Hepatocyte (in vitro differentiated cells): ENCODE data around the gene IRF5. TPM values are rescaled to one million over a fixed set of nuclear protein-coding genes. Genes with fewer than 3 reads are reported as not detected.

Source experiments
- DNase-seq: peaks from one replicate; pipeline ENCODE4 v3.0.0-alpha.2; 2016; ENCODE audit warnings: low spot score
- H2AFZ ChIP-seq: fragments of 200-600 bp; sonication (generic); 2 replicates; pipeline ENCODE4 v1.6.0; 2016; ENCODE audit warnings: antibody characterized with exemption, mild to moderate bottlenecking
- H3K27ac ChIP-seq: fragments of 200-600 bp; sonication (generic); 2 replicates; pipeline ENCODE4 v1.5.1; 2016; ENCODE audit warnings: mild to moderate bottlenecking
- H3K27me3 ChIP-seq: fragments of 200-600 bp; sonication (generic); 2 replicates; pipeline ENCODE4 v1.6.1; 2016
- H3K36me3 ChIP-seq: fragments of 200-600 bp; sonication (generic); replicated peaks from 2 replicates; pipeline ENCODE4 v1.5.1; 2016; ENCODE audit warnings: low read depth; ENCODE audit not compliant: insufficient read depth
- H3K4me1 ChIP-seq: fragments of 200-600 bp; sonication (generic); 2 replicates; pipeline ENCODE4 v1.5.1; 2016; ENCODE audit warnings: mild to moderate bottlenecking, moderate library complexity; ENCODE audit not compliant: insufficient read depth
- H3K4me2 ChIP-seq: fragments of 200-600 bp; sonication (generic); 2 replicates; pipeline ENCODE4 v1.6.0; 2016
- H3K4me3 ChIP-seq: fragments of 200-600 bp; sonication (generic); 2 replicates; pipeline ENCODE4 v1.5.1; 2016; ENCODE audit warnings: mild to moderate bottlenecking
- H3K79me2 ChIP-seq: fragments of 200-600 bp; sonication (generic); 2 replicates; pipeline ENCODE4 v1.6.0; 2017; ENCODE audit warnings: mild to moderate bottlenecking
- H3K9me2 ChIP-seq: fragments of 200-600 bp; sonication (generic); replicated peaks from 2 replicates; pipeline ENCODE4 v1.6.0; 2017; ENCODE audit warnings: mild to moderate bottlenecking; ENCODE audit not compliant: insufficient read depth
- H3K9me3 ChIP-seq: fragments of 200-600 bp; sonication (generic); 2 replicates; pipeline ENCODE4 v1.5.1; 2016; ENCODE audit warnings: low read depth, mild to moderate bottlenecking
- H4K20me1 ChIP-seq: fragments of 200-600 bp; sonication (generic); 2 replicates; pipeline ENCODE4 v1.6.0; 2016; ENCODE audit warnings: mild to moderate bottlenecking; ENCODE audit not compliant: insufficient read depth, poor library complexity, severe bottlenecking
- EZH2 ChIP-seq: fragments of 200-600 bp; sonication (generic); IDR thresholded peaks from 2 replicates; pipeline ENCODE4 v1.6.1; 2016; ENCODE audit warnings: antibody characterized with exemption, mild to moderate bottlenecking, borderline replicate concordance
- EZH2phosphoT487 ChIP-seq: fragments of 200-600 bp; sonication (generic); IDR thresholded peaks from one replicate; pipeline ENCODE4 v1.6.1; 2018; ENCODE audit warnings: antibody characterized with exemption, mild to moderate bottlenecking, low read depth, moderate library complexity; ENCODE audit not compliant: unreplicated experiment, severe bottlenecking
- WGBS: methylation state at CpG from one replicate; pipeline ENCODE4 v1.1.6; 2016; ENCODE audit warnings: low lambda C conversion rate; ENCODE audit errors: missing lambda C conversion rate; 5-methylcytosine and 5-hydroxymethylcytosine counted together
- polyA plus RNA-seq: library from polyadenylated mRNA; unstranded; fragments of >200 nt; fragmentation: Nextera tagmentation; extraction: Ambion mirVana; gene quantifications from 2 replicates; pipeline ENCODE4 v1.2.1, GENCODE V29; 2016
- total RNA-seq: library from RNA; depleted of rRNA; stranded (reverse); fragments of >200 nt; gene quantifications from 2 replicates; pipeline ENCODE4 v1.2.3, GENCODE V29; 2014
- TF ChIP-seq, protein P1 (sequence below): fragments of 200-600 bp; sonication (generic); IDR thresholded peaks from 2 replicates; pipeline ENCODE4 v1.5.1; 2016; ENCODE audit warnings: antibody characterized with exemption, mild to moderate bottlenecking; ENCODE audit not compliant: poor library complexity

Gene IRF5
- total and polyA plus RNA-seq, 2 experiments from 2014 or later: 0.73 TPM; not detected in 1

- Histone ChIP-seq H3K4me2 (peak overlapping the region; percentile 91), H3K9me2 (no peaks in the 10 kb centered on the region), H3K27ac (peak overlapping the region; percentile 13), H3K27me3 (peaks cover 27% of the 10 kb centered on the region), H3K36me3 (no peaks in the 10 kb centered on the region), H3K79me2 (no peaks in the 10 kb centered on the region), H4K20me1 (no peaks in the 10 kb centered on the region), H3K9me3 (no peaks in the 10 kb centered on the region), H3K4me3 (no peak overlapping the region), H2AFZ (peak overlapping the region; percentile 79), H3K4me1 (peaks cover 9% of the 10 kb centered on the region)
- 91% methylated on average over 6 of the region's 6 CpGs for WGBS
- TF ChIP-seq EZH2phosphoT487: no peak
- TF ChIP-seq EZH2: no peak
- TF ChIP-seq, protein P1, sequence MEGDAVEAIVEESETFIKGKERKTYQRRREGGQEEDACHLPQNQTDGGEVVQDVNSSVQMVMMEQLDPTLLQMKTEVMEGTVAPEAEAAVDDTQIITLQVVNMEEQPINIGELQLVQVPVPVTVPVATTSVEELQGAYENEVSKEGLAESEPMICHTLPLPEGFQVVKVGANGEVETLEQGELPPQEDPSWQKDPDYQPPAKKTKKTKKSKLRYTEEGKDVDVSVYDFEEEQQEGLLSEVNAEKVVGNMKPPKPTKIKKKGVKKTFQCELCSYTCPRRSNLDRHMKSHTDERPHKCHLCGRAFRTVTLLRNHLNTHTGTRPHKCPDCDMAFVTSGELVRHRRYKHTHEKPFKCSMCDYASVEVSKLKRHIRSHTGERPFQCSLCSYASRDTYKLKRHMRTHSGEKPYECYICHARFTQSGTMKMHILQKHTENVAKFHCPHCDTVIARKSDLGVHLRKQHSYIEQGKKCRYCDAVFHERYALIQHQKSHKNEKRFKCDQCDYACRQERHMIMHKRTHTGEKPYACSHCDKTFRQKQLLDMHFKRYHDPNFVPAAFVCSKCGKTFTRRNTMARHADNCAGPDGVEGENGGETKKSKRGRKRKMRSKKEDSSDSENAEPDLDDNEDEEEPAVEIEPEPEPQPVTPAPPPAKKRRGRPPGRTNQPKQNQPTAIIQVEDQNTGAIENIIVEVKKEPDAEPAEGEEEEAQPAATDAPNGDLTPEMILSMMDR: no peak
- DNase-seq: no peak
These were observed 28.7 kb upstream of the IRF5 start for GRCh38 chr7:128908750-128909624.

DNA sequence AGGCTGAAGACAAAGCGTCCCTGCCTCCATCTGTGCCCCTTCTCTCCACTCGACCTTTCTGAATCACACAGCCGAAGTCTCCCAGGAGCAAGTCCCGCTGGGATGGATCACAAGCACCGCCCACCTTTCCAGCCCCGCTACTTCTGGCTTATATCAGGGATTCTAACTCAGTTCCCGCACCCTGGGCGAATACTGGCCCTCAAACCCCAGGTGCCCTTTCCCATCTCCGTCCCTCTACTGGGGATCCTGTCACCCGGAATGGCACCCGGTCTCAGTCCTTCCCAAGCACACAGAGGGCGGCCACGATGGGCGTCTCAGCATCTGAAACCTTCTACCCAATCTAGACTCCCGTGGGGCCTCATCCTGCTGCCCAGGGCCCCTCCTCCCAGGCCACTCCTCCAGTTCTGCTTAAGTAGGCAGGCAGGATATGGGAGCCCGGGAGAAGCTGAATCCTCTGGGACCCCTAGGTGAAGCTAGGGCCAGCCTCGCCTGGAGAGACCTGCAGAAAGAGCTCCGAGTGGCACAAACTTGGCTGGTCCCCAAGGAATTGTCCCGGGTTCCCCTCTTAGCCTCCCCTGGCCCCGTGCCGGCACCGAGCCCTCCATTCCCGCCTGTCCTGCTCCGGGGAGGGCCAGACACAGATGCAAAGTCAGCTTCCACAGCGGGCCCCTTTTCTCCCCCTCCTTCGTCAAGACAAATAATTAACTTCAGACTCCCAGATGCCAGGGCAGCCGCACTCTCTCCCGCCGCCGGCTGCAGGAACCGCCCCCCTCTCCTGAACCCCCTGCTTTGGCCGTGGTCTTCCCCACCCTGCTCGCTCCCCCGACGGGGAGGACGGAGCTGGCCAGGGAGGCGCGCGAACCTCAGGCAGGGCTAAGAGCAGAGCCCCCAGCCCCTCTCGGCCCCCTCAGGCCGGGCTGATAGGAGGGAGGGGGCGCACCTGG is 27.8 kb upstream of the IRF5 start:
- Histone ChIP-seq H4K20me1 (no peaks in the 10 kb centered on the region), H3K27ac (peak overlapping the region; percentile 13), H2AFZ (peak overlapping the region; percentile 79), H3K36me3 (no peaks in the 10 kb centered on the region), H3K27me3 (peaks cover 36% of the 10 kb centered on the region), H3K4me3 (peak overlapping the region; percentile 34), H3K79me2 (no peaks in the 10 kb centered on the region), H3K9me3 (no peaks in the 10 kb centered on the region), H3K4me1 (peaks cover 9% of the 10 kb centered on the region), H3K4me2 (peak overlapping the region; percentile 91), H3K9me2 (no peaks in the 10 kb centered on the region)
- WGBS: 4% methylated on average over 24 of the region's 42 CpGs
- TF ChIP-seq EZH2phosphoT487: no peak
- TF ChIP-seq EZH2: no peak
- TF ChIP-seq, protein P1: no peak
- DNase-seq: peak; percentile 63

- Histone ChIP-seq H3K79me2 (no peaks in the 10 kb centered on the region), H3K36me3 (no peaks in the 10 kb centered on the region), H3K27ac (peak within 1 kb of the TSS; percentile 13), H3K27me3 (peaks cover 40% of the 10 kb centered on the region), H4K20me1 (no peaks in the 10 kb centered on the region), H3K9me3 (no peaks in the 10 kb centered on the region), H3K4me1 (peaks cover 9% of the 10 kb centered on the region), H3K9me2 (no peaks in the 10 kb centered on the region), H3K4me3 (peak within 1 kb of the TSS; percentile 34), H2AFZ (peak within 1 kb of the TSS; percentile 79), H3K4me2 (peak within 1 kb of the TSS; percentile 91)
- no peak for DNase-seq
- TF ChIP-seq EZH2 (no peak), EZH2phosphoT487 (no peak)
- TF ChIP-seq, protein P1: no peak
- 17% methylated on average over 24 of the region's 34 CpGs for WGBS
These were observed 27.2 kb upstream of the IRF5 start, which contains the start of gene KCP for GRCh38 chr7:128910569-128910945. TSS of gene KCP (minus strand) at chr7:128910709. CDS start at chr7:128910676, 33 bp downstream.
